HG02610 (cell line): Measurements from ENCODE around the gene ATP6AP2.

Source experiments
- ATAC-seq: cut with Tn5 transposase; IDR thresholded peaks from one replicate; pipeline ENCODE4 v1.9.1; 2021; ENCODE audit warnings: mild to moderate bottlenecking, moderate library complexity; ENCODE audit not compliant: unreplicated experiment

The ATP6AP2 gene

GRCh38 chrX:40580537-40581335 lies at the start of gene ATP6AP2:
TSS of gene ATP6AP2 (plus strand) at chrX:40580970. CDS start at chrX:40581066, 96 bp downstream.
- peak; percentile 98 for ATAC-seq

- ATAC-seq, result no peak
These were observed 49.5 kb upstream of the ATP6AP2 start for GRCh38 chrX:40531056-40531826.

- no peak for ATAC-seq
These were observed 43.5 kb upstream of the ATP6AP2 start for GRCh38 chrX:40537310-40537709.

GRCh38 chrX:40538406-40538805 lies 42.4 kb upstream of the ATP6AP2 start:
- ATAC-seq, result no peak

GRCh38 chrX:40539214-40540142 lies 41.3 kb upstream of the ATP6AP2 start:
- peak; percentile 82 for ATAC-seq

GRCh38 chrX:40542208-40542607 lies 38.6 kb upstream of the ATP6AP2 start:
- ATAC-seq, result no peak

GRCh38 chrX:40542972-40543371 lies 37.8 kb upstream of the ATP6AP2 start:
- ATAC-seq, result no peak

- no peak for ATAC-seq
These were observed 37.0 kb upstream of the ATP6AP2 start for GRCh38 chrX:40543661-40544328.

GRCh38 chrX:40544343-40545266 lies 36.2 kb upstream of the ATP6AP2 start:
- no peak for ATAC-seq

GRCh38 chrX:40546870-40547269 lies 33.9 kb upstream of the ATP6AP2 start:
- ATAC-seq, result no peak

GRCh38 chrX:40550066-40550465 lies 30.7 kb upstream of the ATP6AP2 start:
- ATAC-seq, result no peak

- ATAC-seq, result no peak
These were observed 28.0 kb upstream of the ATP6AP2 start for GRCh38 chrX:40552768-40553167.

- no peak for ATAC-seq
These were observed 22.2 kb upstream of the ATP6AP2 start for GRCh38 chrX:40558590-40558989.

- no peak for ATAC-seq
These were observed 17.0 kb upstream of the ATP6AP2 start for GRCh38 chrX:40563784-40564183.

- no peak for ATAC-seq
These were observed 16.3 kb upstream of the ATP6AP2 start for GRCh38 chrX:40564447-40564846.

- peak; percentile 84 for ATAC-seq
These were observed 10.2 kb upstream of the ATP6AP2 start for GRCh38 chrX:40570346-40571093.

GRCh38 chrX:40571164-40571563 lies 9.6 kb upstream of the ATP6AP2 start:
- peak; percentile 14 for ATAC-seq

- ATAC-seq, result no peak
These were observed 9.2 kb upstream of the ATP6AP2 start for GRCh38 chrX:40571600-40571999.

GRCh38 chrX:40573763-40574162 lies 7.0 kb upstream of the ATP6AP2 start:
- no peak for ATAC-seq
